ENCODE measurements around the gene VKORC1. TPM values are rescaled to one million over a fixed set of nuclear protein-coding genes. Genes with fewer than 3 reads are reported as not detected.

VKORC1 gene
- total and polyA plus RNA-seq, 2 experiments from 2014 or later = 89.6 to 100 TPM

GRCh38 chr16:31043352-31043751 lies 51.2 kb downstream of the VKORC1 start (continued):
- no peak for TF ChIP-seq ZNF462 (CRISPR knock-in tag; IDR thresholded peaks at IDR 0.05)
- TF ChIP-seq JUNB (IDR thresholded peaks at IDR 0.05; ENCODE audit: unreplicated experiment) = no peak
- TF ChIP-seq POLR2AphosphoS5 (IDR thresholded peaks at IDR 0.05; ENCODE audit: low read depth) = no peak

GRCh38 chr16:31042866-31043265 lies 51.7 kb downstream of the VKORC1 start:
- Mint-ChIP-seq H3K27me3 (ENCODE audit: insufficient read depth, low read depth, poor library complexity) (peaks cover 4% of the 10 kb centered on the region), H3K27ac (no peak overlapping the region), H3K36me3 (ENCODE audit: low read depth) (peaks cover 3% of the 10 kb centered on the region), H3K9me3 (no peaks in the 10 kb centered on the region), H3K4me1 (peaks cover 3% of the 10 kb centered on the region; the same call in 1 of the 3 replicates), H3K4me3 (peak overlapping the region; percentile 63)
- Histone ChIP-seq H3K4me1 (ENCODE audit: insufficient read depth) (0 out of 2 replicates have a peak, but pooled peaks cover 9% of the 10 kb centered on the region), H2AFZ (peak overlapping the region; percentile 93), H3K4me2 (peak overlapping the region; percentile 75), H3K4me3 (peak overlapping the region; percentile 58), H3K79me2 (replicated peaks; ENCODE audit: insufficient read depth) (no peaks in the 10 kb centered on the region), H3K27me3 (ENCODE audit: insufficient read depth) (no peaks in the 10 kb centered on the region), H3K36me3 (ENCODE audit: insufficient read depth) (no peaks in the 10 kb centered on the region; the same call in 1 of the 2 replicates), H3K9me2 (ENCODE audit: insufficient read depth) (no peaks in the 10 kb centered on the region), H4K20me1 (replicated peaks; ENCODE audit: insufficient read depth) (no peaks in the 10 kb centered on the region), H3F3A (replicated peaks; ENCODE audit: low read depth) (peaks cover 12% of the 10 kb centered on the region; the same call in 1 of the 2 replicates), H3K27ac (ENCODE audit: low read depth) (no peak overlapping the region)
- TF ChIP-seq REST (IDR thresholded peaks at IDR 0.05; ENCODE audit: unreplicated experiment) (peak; percentile 47), CREB1 (CRISPR knock-in tag; IDR thresholded peaks at IDR 0.05; ENCODE audit: low read depth) (no peak), ZNF114 (CRISPR knock-in tag; IDR thresholded peaks at IDR 0.05) (no peak), CTCF (conservative IDR thresholded peaks at IDR 0.05; ENCODE audit: low read depth in 2 of 2) (no peak)
- DNase-seq (ENCODE audit: low spot score) = no peak
- ATAC-seq = no peak

Measured in GM23338 (cell line).